ENCODE data around the gene TACR2. TPM values are rescaled to one million over a fixed set of nuclear protein-coding genes. Genes with fewer than 3 reads are reported as not detected.

Gene TACR2
- total and polyA plus RNA-seq, 7 donors = 6.0 to 184 (median 162) TPM; not detected in 1

DNA sequence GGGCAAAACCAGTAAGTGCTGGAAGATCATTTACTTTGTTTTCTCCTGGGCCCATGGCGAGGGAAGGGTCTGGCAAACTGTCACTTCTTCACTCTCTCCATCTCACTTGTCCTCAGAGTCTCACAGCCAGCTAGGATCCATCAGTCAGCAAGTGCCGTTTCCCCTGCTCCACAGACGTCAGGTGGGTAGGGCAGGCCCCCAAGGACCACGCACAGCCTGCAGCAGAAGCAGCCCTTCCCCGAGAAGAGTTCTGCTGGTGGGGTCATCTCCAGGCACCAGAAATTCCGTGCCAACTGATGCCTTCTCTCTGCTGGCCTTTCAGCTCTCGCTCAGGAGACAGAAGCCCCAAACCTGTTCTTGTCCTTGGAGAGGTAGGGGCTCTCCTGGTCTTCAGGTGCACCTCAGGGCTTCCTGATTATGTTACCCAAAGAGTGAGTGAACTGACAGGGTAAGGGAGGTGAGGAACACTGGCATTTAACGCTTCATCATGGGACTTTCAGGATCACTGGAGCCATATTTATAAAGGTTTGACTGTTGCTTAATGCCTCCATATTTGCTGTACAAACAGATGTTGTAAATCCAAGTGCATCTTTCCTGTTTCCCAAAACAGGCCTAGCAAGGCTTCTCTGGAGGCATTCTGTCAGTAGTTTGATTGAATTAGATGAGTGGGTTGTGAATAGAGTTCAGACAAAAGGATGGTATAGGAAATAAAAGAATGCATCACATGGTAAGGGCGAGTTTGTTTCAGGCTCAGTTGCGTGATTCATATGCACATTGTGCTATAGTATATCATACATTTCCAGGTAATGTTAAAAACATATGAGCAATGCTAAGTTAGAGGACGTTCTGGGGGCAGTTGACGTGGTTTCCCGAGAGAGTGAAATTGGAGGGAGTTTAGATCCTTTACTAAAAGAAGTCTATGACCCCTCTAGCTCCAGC lies 20.9 kb upstream of the TACR2 start:
- intact Hi-C loops (cut with DNase I) = no loop called here
- Histone ChIP-seq H3K4me1 (peaks cover 0 to 19% (median 17%) of the 10 kb centered on the region in 4 donors), H3K36me3 (peaks cover 0 to 5% (median 0%) of the 10 kb centered on the region in 4 donors), H3K9me3 (no peaks in the 10 kb centered on the region), H3K4me3 (no peak overlapping the region), H3K27ac (no peak overlapping the region), H3K27me3 (no peaks in the 10 kb centered on the region)
- WGBS, 2 donors = 89 to 91% methylated on average over 13 of the region's 13 CpGs
- TF ChIP-seq POLR2A (IDR thresholded peaks at IDR 0.05) (no peak), POLR2AphosphoS5 (IDR thresholded peaks at IDR 0.05) (no peak), EP300 (IDR thresholded peaks at IDR 0.05) (no peak), CTCF (IDR thresholded peaks at IDR 0.05) (no peak)
- DNase-seq = peak; percentile 38

- WGBS, 2 donors = 91 to 95% methylated on average over 14 of the region's 14 CpGs
- Histone ChIP-seq H3K9me3 (no peaks in the 10 kb centered on the region), H3K27ac (no peak overlapping the region), H3K27me3 (no peaks in the 10 kb centered on the region), H3K4me3 (no peak overlapping the region), H3K4me1 (peaks cover 0 to 19% (median 17%) of the 10 kb centered on the region in 4 donors), H3K36me3 (peaks cover 0 to 5% (median 0%) of the 10 kb centered on the region in 4 donors)
- no peak for TF ChIP-seq CTCF (IDR thresholded peaks at IDR 0.05)
- TF ChIP-seq EP300 (IDR thresholded peaks at IDR 0.05) = no peak
- intact Hi-C loops (cut with DNase I) = no loop called here
- peak; percentile 48 for DNase-seq
Measured at GRCh38 chr10:69435966-69436520, 19.3 kb upstream of the TACR2 start.

DNA sequence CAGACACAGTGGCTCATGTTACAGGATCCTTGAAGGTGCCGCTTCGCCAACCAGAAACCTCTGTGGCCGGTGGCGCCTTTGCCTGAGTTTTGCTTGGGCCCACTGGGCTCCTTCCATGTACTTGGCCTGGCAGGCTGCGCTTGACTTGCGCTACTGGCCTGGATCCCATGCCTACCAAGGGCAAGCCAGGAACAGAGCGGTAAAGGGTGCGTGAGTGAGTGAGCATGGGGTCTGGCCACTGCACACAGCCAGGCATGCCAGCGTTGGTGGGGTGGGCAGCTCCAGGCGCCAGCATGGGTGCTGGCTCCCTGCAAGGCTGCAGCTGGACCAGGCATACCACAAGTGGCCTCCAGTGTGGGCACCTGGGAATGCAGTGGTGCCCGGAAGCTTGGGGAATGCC lies 18.2 kb upstream of the TACR2 start:
- H3K9me3 ChIP-seq = no peaks in the 10 kb centered on the region
- peak; percentile 43 for DNase-seq
- intact Hi-C loops (cut with DNase I) = no loop called here
- no peaks in the 10 kb centered on the region for H3K27me3 ChIP-seq
- H3K36me3 ChIP-seq = peaks cover 0 to 5% (median 0%) of the 10 kb centered on the region in 4 donors
- no peak overlapping the region for H3K27ac ChIP-seq
- WGBS, 2 donors = 98% methylated on average over 11 of the region's 11 CpGs
- peaks cover 0 to 16% (median 14%) of the 10 kb centered on the region in 4 donors for H3K4me1 ChIP-seq
- no peak overlapping the region for H3K4me3 ChIP-seq
- TF ChIP-seq POLR2AphosphoS5 (IDR thresholded peaks at IDR 0.05) = no peak
- no peak for TF ChIP-seq EP300 (IDR thresholded peaks at IDR 0.05)
- TF ChIP-seq POLR2A (IDR thresholded peaks at IDR 0.05) = no peak
- TF ChIP-seq CTCF (IDR thresholded peaks at IDR 0.05) = no peak

DNA sequence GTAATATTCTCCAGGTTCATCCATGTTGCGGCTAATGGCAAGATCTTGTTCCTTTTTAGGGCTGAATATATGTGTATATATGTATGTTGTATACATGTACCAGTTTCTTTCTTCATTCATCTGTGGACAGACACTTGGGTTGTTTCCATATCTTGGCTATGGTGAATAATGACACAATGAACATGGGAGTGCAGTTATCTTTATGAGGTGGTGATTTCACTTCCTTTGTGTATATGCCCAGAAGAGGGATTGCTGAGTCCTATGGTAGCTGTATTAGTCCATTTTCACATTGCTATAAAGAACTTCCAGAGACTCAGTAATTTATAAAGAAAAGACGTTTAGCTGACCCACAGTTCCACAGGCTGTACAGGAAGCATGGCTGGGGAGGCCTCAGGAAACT lies 17.5 kb upstream of the TACR2 start:
- TF ChIP-seq CTCF (IDR thresholded peaks at IDR 0.05) = no peak
- TF ChIP-seq POLR2A (IDR thresholded peaks at IDR 0.05) = no peak
- TF ChIP-seq POLR2AphosphoS5 (IDR thresholded peaks at IDR 0.05) = no peak
- TF ChIP-seq EP300 (IDR thresholded peaks at IDR 0.05) = no peak
- Histone ChIP-seq H3K27ac (no peak overlapping the region), H3K27me3 (no peaks in the 10 kb centered on the region), H3K9me3 (no peaks in the 10 kb centered on the region), H3K36me3 (peaks cover 0 to 6% (median 0%) of the 10 kb centered on the region in 4 donors), H3K4me3 (no peak overlapping the region), H3K4me1 (peaks cover 0 to 10% (median 7%) of the 10 kb centered on the region in 4 donors)
- WGBS, 2 donors = 54 to 70% methylated on average over 2 of the region's 2 CpGs
- DNase-seq = no peak
- intact Hi-C loops (cut with DNase I) = no loop called here

Data from sigmoid colon (tissue), 7 donors.